Transverse colon (tissue), 4 donors: Measurements from ENCODE around the gene STK17B. TPM values are rescaled to one million over a fixed set of nuclear protein-coding genes. Genes with fewer than 3 reads are reported as not detected.

Experiments used
- DNase-seq: peaks from one replicate; pipeline ENCODE4 v3.0.0-alpha.2; 2019
- H3K27ac ChIP-seq, 4 donors: fragments of 200-600 bp; sonication (generic); 2 replicates each; pipeline ENCODE4 v1.5.1; 2016 to 2018; ENCODE audit warnings: inconsistent platforms in 4 of 4
- H3K27me3 ChIP-seq: fragments of 200-600 bp; sonication (generic); 2 replicates; pipeline ENCODE4 v1.5.1; 2017; ENCODE audit warnings: inconsistent platforms
- H3K36me3 ChIP-seq, 4 donors: fragments of 200-600 bp; sonication (generic); 2 replicates each; pipeline ENCODE4 v1.5.1; 2017 to 2019; ENCODE audit warnings: inconsistent platforms in 4 of 4
- H3K4me1 ChIP-seq, 4 donors: fragments of 200-600 bp; sonication (generic); 2 replicates each; pipeline ENCODE4 v1.5.1; 2017 to 2020; ENCODE audit warnings: inconsistent platforms in 4 of 4
- H3K4me3 ChIP-seq, 4 donors: fragments of 200-600 bp; sonication (generic); 1 replicate in 1 of 4; 2 replicates in 3 of 4; pipeline versions ENCODE4 v1.5.1 to v1.6.1; 2017 to 2019; ENCODE audit warnings: inconsistent platforms in 4 of 4
- H3K9me3 ChIP-seq, 2 donors: fragments of 200-600 bp; sonication (generic); 2 replicates each; pipeline ENCODE4 v1.5.1; 2017 to 2019; ENCODE audit warnings: inconsistent platforms in 2 of 2
- EP300 ChIP-seq: sonication (generic); formaldehyde crosslinking; IDR thresholded peaks from one replicate; pipeline ENCODE4 v1.6.1; 2017; ENCODE audit warnings: antibody characterized with exemption, low read depth
- POLR2A ChIP-seq: fragments of 450-650 bp; IDR thresholded peaks from one replicate; pipeline ENCODE4 v1.6.1; 2016; ENCODE audit warnings: antibody characterized with exemption, mild to moderate bottlenecking, moderate library complexity
- POLR2AphosphoS5 ChIP-seq, 3 donors: sonication (generic); formaldehyde crosslinking; IDR thresholded peaks; one replicate each; pipeline ENCODE4 v1.6.1; 2016; ENCODE audit warnings: antibody characterized with exemption in 3 of 3
- WGBS, 2 donors: methylation state at CpG; one replicate each; pipeline ENCODE4 v1.1.5; 2018; ENCODE audit warnings: low coverage in 1 of 2; 5-methylcytosine and 5-hydroxymethylcytosine counted together
- in situ Hi-C, 4 donors: fragments of 200-750 bp; cut with MboI; loops; one replicate each; pipeline versions ENCODE4 v1.15.0 to v1.15.1; 2017; ENCODE audit warnings: low sequenced_read_pairs in 3 of 4, low pct_ligation_motif_present in 1 of 4, low pct_unique_long_range_greater_than_20kb in 1 of 4
- intact Hi-C: fragments of 100-400 bp; cut with DNase I; formaldehyde crosslinking; loops from one replicate; pipeline ENCODE4 v1.15.1; 2023; ENCODE audit warnings: low total_unique reads
- total RNA-seq, 4 donors: library from RNA; depleted of rRNA; stranded (reverse); fragments of >200 nt; gene quantifications; one replicate each; pipeline ENCODE4 v1.1.0, GENCODE V29; 2016
- TF ChIP-seq, protein P1 (sequence below), 5 experiments: fragments of 200-600 bp in 3 of 5; fragments of 450-650 bp in 2 of 5; sonication (generic) in 3 of 5; IDR thresholded peaks; 1 replicate in 2 of 5; 2 replicates in 3 of 5; pipeline ENCODE4 v1.5.1; 2016 to 2017; ENCODE audit warnings: antibody characterized with exemption in 5 of 5, inconsistent platforms in 3 of 5, mild to moderate bottlenecking in 2 of 5, moderate library complexity in 1 of 5

STK17B gene
- total RNA-seq, 4 donors from 2014 or later, result 16.7 to 80.3 (median 67.3) TPM

DNA sequence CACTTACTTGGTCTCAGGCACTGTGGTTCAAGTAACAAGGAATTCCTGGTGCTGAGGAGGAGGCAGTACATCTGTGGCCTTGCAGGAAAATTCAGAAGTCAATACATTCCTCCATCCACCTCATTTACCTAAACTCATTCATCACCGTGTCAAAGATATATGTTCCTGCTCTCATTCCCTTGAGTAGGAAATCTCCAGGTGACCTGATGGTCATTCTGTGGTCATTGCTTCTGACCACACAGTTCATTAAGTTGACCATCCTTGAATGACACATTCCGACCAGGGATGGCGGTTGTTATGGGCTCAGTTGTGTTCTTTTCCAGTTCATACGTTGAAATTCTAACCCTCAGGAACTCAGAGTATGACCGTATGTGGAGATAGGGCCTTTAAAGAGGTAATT is 2.1 kb upstream of the STK17B start:
- 88 to 95% methylated on average over 4 to 5 of the region's 5 CpGs for WGBS, 2 donors
- Histone ChIP-seq H3K4me3 (no peak overlapping the region), H3K36me3 (no peaks in the 10 kb centered on the region), H3K4me1 (peaks cover 0 to 12% (median 0%) of the 10 kb centered on the region in 4 donors), H3K27me3 (no peaks in the 10 kb centered on the region), H3K9me3 (no peaks in the 10 kb centered on the region), H3K27ac (peak overlapping the region in 2 of 4 donors; percentile 31 to 80)
- TF ChIP-seq EP300 (no peak), POLR2AphosphoS5 (IDR thresholded peaks at IDR 0.05) (no peak), POLR2A (no peak)
- TF ChIP-seq, protein P1, sequence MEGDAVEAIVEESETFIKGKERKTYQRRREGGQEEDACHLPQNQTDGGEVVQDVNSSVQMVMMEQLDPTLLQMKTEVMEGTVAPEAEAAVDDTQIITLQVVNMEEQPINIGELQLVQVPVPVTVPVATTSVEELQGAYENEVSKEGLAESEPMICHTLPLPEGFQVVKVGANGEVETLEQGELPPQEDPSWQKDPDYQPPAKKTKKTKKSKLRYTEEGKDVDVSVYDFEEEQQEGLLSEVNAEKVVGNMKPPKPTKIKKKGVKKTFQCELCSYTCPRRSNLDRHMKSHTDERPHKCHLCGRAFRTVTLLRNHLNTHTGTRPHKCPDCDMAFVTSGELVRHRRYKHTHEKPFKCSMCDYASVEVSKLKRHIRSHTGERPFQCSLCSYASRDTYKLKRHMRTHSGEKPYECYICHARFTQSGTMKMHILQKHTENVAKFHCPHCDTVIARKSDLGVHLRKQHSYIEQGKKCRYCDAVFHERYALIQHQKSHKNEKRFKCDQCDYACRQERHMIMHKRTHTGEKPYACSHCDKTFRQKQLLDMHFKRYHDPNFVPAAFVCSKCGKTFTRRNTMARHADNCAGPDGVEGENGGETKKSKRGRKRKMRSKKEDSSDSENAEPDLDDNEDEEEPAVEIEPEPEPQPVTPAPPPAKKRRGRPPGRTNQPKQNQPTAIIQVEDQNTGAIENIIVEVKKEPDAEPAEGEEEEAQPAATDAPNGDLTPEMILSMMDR (IDR thresholded peaks at IDR 0.05), result no peak
- DNase-seq, result no peak
- intact Hi-C loops, result no loop called here
- in situ Hi-C loops, result loop anchor here in 1 of 4 donors (25.0 kb wide), 1 partner anchor 89 kb away; no protein-coding TSS in a partner anchor

DNA sequence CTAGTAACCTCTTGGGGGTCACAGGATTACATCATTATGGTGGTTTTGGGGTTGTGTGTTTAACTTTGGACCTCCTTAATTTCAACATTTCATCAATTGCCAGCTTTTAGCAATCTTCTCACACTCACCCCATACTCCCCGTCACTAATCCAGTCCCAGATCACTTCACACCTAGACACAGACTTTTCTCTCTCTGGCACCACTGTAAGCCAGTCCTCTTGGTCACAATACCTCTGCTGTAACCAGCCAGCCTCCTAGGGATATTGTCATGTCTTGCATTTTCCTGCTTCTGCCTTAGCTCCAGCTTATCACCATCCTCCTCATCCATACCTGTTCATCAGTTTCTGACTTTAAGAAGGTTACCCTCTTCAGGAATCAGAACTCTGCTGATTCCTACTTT is 1.6 kb upstream of the STK17B start:
- Histone ChIP-seq H3K9me3 (no peaks in the 10 kb centered on the region), H3K4me3 (no peak overlapping the region), H3K36me3 (no peaks in the 10 kb centered on the region), H3K27ac (peak overlapping the region in 3 of 4 donors; percentile 31 to 80 (median 77)), H3K4me1 (peaks cover 0 to 12% (median 0%) of the 10 kb centered on the region in 4 donors), H3K27me3 (no peaks in the 10 kb centered on the region)
- WGBS, 2 donors, result 80 to 86% methylated on average over 1 of the region's 1 CpG
- TF ChIP-seq, protein P1 (IDR thresholded peaks at IDR 0.05), result no peak
- TF ChIP-seq EP300 (no peak), POLR2A (no peak), POLR2AphosphoS5 (IDR thresholded peaks at IDR 0.05) (no peak)
- in situ Hi-C loops, result loop anchor here in 1 of 4 donors (25.0 kb wide), 1 partner anchor 89 kb away; no protein-coding TSS in a partner anchor
- no peak for DNase-seq
- intact Hi-C loops, result no loop called here

DNA sequence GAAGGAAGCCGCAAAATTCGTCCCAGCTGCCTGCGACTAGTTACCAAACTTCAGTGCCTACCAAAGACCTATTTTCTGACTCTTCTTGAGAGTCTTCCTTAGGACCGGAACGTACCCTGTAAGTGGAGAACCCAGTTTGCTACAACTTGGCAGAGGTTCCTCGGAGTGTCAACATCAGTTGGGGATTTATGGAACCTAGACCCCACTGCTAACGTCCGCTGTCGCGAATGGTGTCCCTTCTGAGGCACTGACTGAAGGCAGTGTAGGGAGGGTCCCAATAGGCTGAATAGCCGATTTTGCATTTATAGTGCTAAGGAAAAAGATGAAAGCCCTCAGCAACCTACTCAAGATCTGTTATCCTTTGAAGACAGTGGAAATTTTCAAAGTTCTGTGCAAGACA is 568 bp upstream of the STK17B start:
- in situ Hi-C loops (loop anchor here in 1 of 4 donors (25.0 kb wide), 1 partner anchor 90 kb away; no protein-coding TSS in a partner anchor), intact Hi-C loops (no loop called here)
- H3K4me3 ChIP-seq, result peak overlapping the region; percentile 30 to 92 (median 59)
- no peaks in the 10 kb centered on the region for H3K9me3 ChIP-seq
- no peaks in the 10 kb centered on the region for H3K27me3 ChIP-seq
- no peaks in the 10 kb centered on the region for H3K36me3 ChIP-seq
- DNase-seq, result no peak
- TF ChIP-seq EP300, result no peak
- TF ChIP-seq, protein P1 (IDR thresholded peaks at IDR 0.05), result no peak
- TF ChIP-seq POLR2A, result no peak
- TF ChIP-seq POLR2AphosphoS5 (IDR thresholded peaks at IDR 0.05), result no peak
- peaks cover 0 to 12% (median 0%) of the 10 kb centered on the region in 4 donors for H3K4me1 ChIP-seq
- peak overlapping the region; percentile 70 to 97 (median 78) for H3K27ac ChIP-seq
- WGBS, 2 donors, result 7 to 20% methylated on average over 1 to 11 of the region's 11 CpGs

DNA sequence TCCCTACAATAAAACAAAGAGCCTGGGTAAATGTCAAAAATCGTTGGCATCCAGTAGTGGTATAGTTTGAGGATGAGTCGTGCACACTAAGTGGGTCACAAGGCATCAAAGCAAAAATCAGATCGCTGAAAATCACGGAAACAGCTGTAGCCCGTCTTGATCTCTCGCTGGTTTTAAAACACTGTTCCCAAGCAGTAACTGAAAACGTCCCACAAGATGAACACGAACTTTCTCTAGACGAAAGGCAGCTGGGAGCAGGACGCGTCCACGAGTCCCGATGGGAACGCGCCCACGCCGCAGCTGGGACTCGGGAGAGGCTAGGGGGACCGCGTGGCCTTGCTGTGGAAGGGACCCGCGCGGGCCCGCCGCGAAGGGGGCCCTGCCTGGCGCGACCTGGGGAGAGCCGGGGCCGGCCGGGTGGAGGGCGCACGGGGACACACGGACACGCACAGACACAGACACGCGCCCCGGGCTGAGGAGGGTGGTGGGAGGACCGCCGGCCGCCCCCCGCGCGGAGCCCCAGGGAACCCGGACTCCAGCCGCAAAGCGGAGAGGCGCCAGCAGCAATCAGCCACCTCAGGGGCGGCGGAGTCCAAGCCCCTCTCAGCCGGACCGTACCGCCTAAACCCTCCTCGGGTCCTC is 651 bp downstream of the STK17B start:
- Histone ChIP-seq H3K4me3 (peak overlapping the region; percentile 75 to 92 (median 82)), H3K9me3 (no peaks in the 10 kb centered on the region), H3K36me3 (no peaks in the 10 kb centered on the region), H3K27me3 (no peaks in the 10 kb centered on the region), H3K4me1 (peaks cover 0 to 12% (median 0%) of the 10 kb centered on the region in 4 donors), H3K27ac (peak overlapping the region; percentile 94 to 97 (median 95))
- WGBS, 2 donors, result 0 to 1% methylated on average over 19 to 33 of the region's 54 CpGs
- peak; percentile 34 for DNase-seq
- intact Hi-C loops (no loop called here), in situ Hi-C loops (loop anchor here in 1 of 4 donors (25.0 kb wide), 1 partner anchor 92 kb away; no protein-coding TSS in a partner anchor)
- TF ChIP-seq POLR2A (no peak), POLR2AphosphoS5 (IDR thresholded peaks at IDR 0.05) (peak; percentile 4 to 50 (median 5))
